ENCODE data around the gene KMT5B.

Gene KMT5B

GRCh38 chr11:68189082-68189481 lies 24.0 kb downstream of the KMT5B start:
- DNase-seq, result no peak
- Histone ChIP-seq H3K27me3 (ENCODE audit: control insufficient read depth in 1 of 2, insufficient read depth in 1 of 2, low read length in 2 of 2) (no peaks in the 10 kb centered on the region), H3K18ac (ENCODE audit: low read depth in 1 of 2, low read length in 2 of 2) (no peak overlapping the region), H2AFZ (ENCODE audit: low read depth, low read length) (no peak overlapping the region), H3K4me1 (ENCODE audit: control insufficient read depth, insufficient read depth, low read depth, low read length) (peaks cover 11% of the 10 kb centered on the region), H2BK120ac (ENCODE audit: low read depth, low read length) (no peak overlapping the region), H2AK5ac (ENCODE audit: low read length, severe bottlenecking) (no peak overlapping the region), H3K9ac (ENCODE audit: low read length) (no peak overlapping the region), H2BK15ac (ENCODE audit: low read depth, poor library complexity, severe bottlenecking) (no peak overlapping the region), H2BK5ac (ENCODE audit: low read depth, low read length, poor library complexity, severe bottlenecking) (no peak overlapping the region), H2BK12ac (ENCODE audit: low read length in 2 of 2) (no peak overlapping the region), H4K91ac (ENCODE audit: low read length) (no peak overlapping the region), H3K14ac (ENCODE audit: low read length in 2 of 2) (no peak overlapping the region), H3K4me2 (ENCODE audit: low read length, poor library complexity, severe bottlenecking) (no peak overlapping the region), H3K4me3 (ENCODE audit: insufficient read depth in 1 of 2, low read depth in 1 of 2, low read length in 2 of 2) (no peak overlapping the region), H3K23ac (ENCODE audit: low read length in 2 of 2) (no peak overlapping the region), H3K79me1 (replicated peaks; ENCODE audit: low read length, poor library complexity, severe bottlenecking) (peaks cover 14% of the 10 kb centered on the region), H3K27ac (ENCODE audit: low read length, poor library complexity, severe bottlenecking) (no peak overlapping the region), H3K9me3 (ENCODE audit: control insufficient read depth, low read length) (no peaks in the 10 kb centered on the region), H4K8ac (ENCODE audit: low read length) (no peak overlapping the region), H3K4ac (ENCODE audit: low read depth in 1 of 2, low read length in 2 of 2) (no peak overlapping the region), H3K36me3 (ENCODE audit: control insufficient read depth in 1 of 2, insufficient read depth in 2 of 2, low read depth in 1 of 2, low read length in 2 of 2) (peaks cover 4 to 32% of the 10 kb centered on the region in 2 experiments)
- WGBS, result no CpG with 5 or more reads among the region's 3 CpGs

DNA sequence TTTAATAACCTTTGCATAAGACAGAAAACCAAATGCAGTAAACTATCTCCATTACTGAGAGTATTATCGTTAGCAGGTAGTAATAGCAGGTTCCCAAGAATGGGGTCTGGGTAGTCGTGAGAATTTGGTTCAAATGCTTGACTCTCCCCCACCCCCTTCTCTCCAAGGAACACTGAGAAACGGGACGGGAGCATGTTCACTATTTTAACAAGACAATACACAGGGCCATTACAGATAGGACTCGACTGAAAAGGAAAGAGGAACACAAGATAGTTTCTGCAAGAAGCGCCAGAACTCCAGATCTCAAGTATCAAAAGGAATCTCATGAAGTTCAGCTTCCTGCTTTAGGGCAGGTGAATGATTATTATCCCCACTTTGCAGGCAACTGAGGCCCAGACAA lies 27.0 kb downstream of the KMT5B start:
- Histone ChIP-seq H3K18ac (ENCODE audit: low read depth in 1 of 2, low read length in 2 of 2) (no peak overlapping the region), H3K14ac (ENCODE audit: low read length in 2 of 2) (no peak overlapping the region), H3K9me3 (ENCODE audit: control insufficient read depth, low read length) (no peaks in the 10 kb centered on the region), H4K91ac (ENCODE audit: low read length) (no peak overlapping the region), H2AFZ (ENCODE audit: low read depth, low read length) (no peak overlapping the region), H4K8ac (ENCODE audit: low read length) (no peak overlapping the region), H3K4ac (ENCODE audit: low read depth in 1 of 2, low read length in 2 of 2) (no peak overlapping the region), H3K23ac (ENCODE audit: low read length in 2 of 2) (no peak overlapping the region), H3K27me3 (ENCODE audit: control insufficient read depth in 1 of 2, insufficient read depth in 1 of 2, low read length in 2 of 2) (no peaks in the 10 kb centered on the region), H2BK15ac (ENCODE audit: low read depth, poor library complexity, severe bottlenecking) (no peak overlapping the region), H3K79me1 (replicated peaks; ENCODE audit: low read length, poor library complexity, severe bottlenecking) (peaks cover 21% of the 10 kb centered on the region), H3K4me2 (ENCODE audit: low read length, poor library complexity, severe bottlenecking) (no peak overlapping the region), H2BK12ac (ENCODE audit: low read length in 2 of 2) (no peak overlapping the region), H3K9ac (ENCODE audit: low read length) (no peak overlapping the region), H3K27ac (ENCODE audit: low read length, poor library complexity, severe bottlenecking) (no peak overlapping the region), H3K4me1 (ENCODE audit: control insufficient read depth, insufficient read depth, low read depth, low read length) (peaks cover 7% of the 10 kb centered on the region), H3K36me3 (ENCODE audit: control insufficient read depth in 1 of 2, insufficient read depth in 2 of 2, low read depth in 1 of 2, low read length in 2 of 2) (peaks cover 14 to 54% of the 10 kb centered on the region in 2 experiments), H3K4me3 (ENCODE audit: insufficient read depth in 1 of 2, low read depth in 1 of 2, low read length in 2 of 2) (no peak overlapping the region), H2BK5ac (ENCODE audit: low read depth, low read length, poor library complexity, severe bottlenecking) (no peak overlapping the region), H2AK5ac (ENCODE audit: low read length, severe bottlenecking) (no peak overlapping the region), H2BK120ac (ENCODE audit: low read depth, low read length) (no peak overlapping the region)
- DNase-seq, result no peak
- 78% methylated on average over 6 of the region's 6 CpGs for WGBS

GRCh38 chr11:68181719-68182451 lies 31.2 kb downstream of the KMT5B start:
- H4K91ac ChIP-seq (ENCODE audit: low read length), result no peak overlapping the region
- H2BK12ac ChIP-seq (ENCODE audit: low read length in 2 of 2), result no peak overlapping the region
- H3K4me3 ChIP-seq (ENCODE audit: insufficient read depth in 1 of 2, low read depth in 1 of 2, low read length in 2 of 2), result no peak overlapping the region
- H3K27ac ChIP-seq (ENCODE audit: low read length, poor library complexity, severe bottlenecking), result no peak overlapping the region
- no peak overlapping the region for H3K14ac ChIP-seq (ENCODE audit: low read length in 2 of 2)
- no peak overlapping the region for H3K23ac ChIP-seq (ENCODE audit: low read length in 2 of 2)
- H4K8ac ChIP-seq (ENCODE audit: low read length), result no peak overlapping the region
- H3K9me3 ChIP-seq (ENCODE audit: control insufficient read depth, low read length), result no peaks in the 10 kb centered on the region
- no peak overlapping the region for H2AFZ ChIP-seq (ENCODE audit: low read depth, low read length)
- no peaks in the 10 kb centered on the region for H3K4me1 ChIP-seq (ENCODE audit: control insufficient read depth, insufficient read depth, low read depth, low read length)
- WGBS, result 99% methylated on average over 4 of the region's 7 CpGs
- DNase-seq, result peak; percentile 73
- H3K18ac ChIP-seq (ENCODE audit: low read depth in 1 of 2, low read length in 2 of 2), result no peak overlapping the region
- no peak overlapping the region for H2BK15ac ChIP-seq (ENCODE audit: low read depth, poor library complexity, severe bottlenecking)
- H3K79me1 ChIP-seq (replicated peaks; ENCODE audit: low read length, poor library complexity, severe bottlenecking), result peaks cover 17% of the 10 kb centered on the region
- H2AK5ac ChIP-seq (ENCODE audit: low read length, severe bottlenecking), result no peak overlapping the region
- H2BK120ac ChIP-seq (ENCODE audit: low read depth, low read length), result no peak overlapping the region
- no peak overlapping the region for H2BK5ac ChIP-seq (ENCODE audit: low read depth, low read length, poor library complexity, severe bottlenecking)
- H3K27me3 ChIP-seq (ENCODE audit: control insufficient read depth in 1 of 2, insufficient read depth in 1 of 2, low read length in 2 of 2), result no peaks in the 10 kb centered on the region
- no peak overlapping the region for H3K4me2 ChIP-seq (ENCODE audit: low read length, poor library complexity, severe bottlenecking)
- H3K36me3 ChIP-seq (ENCODE audit: control insufficient read depth in 1 of 2, insufficient read depth in 2 of 2, low read depth in 1 of 2, low read length in 2 of 2), result peaks cover 14 to 84% of the 10 kb centered on the region in 2 experiments
- H3K9ac ChIP-seq (ENCODE audit: low read length), result no peak overlapping the region
- H3K4ac ChIP-seq (ENCODE audit: low read depth in 1 of 2, low read length in 2 of 2), result no peak overlapping the region

- no peak overlapping the region for H2BK120ac ChIP-seq (ENCODE audit: low read depth, low read length)
- no peak overlapping the region for H2BK12ac ChIP-seq (ENCODE audit: low read length in 2 of 2)
- no peak overlapping the region for H4K91ac ChIP-seq (ENCODE audit: low read length)
- H3K4me1 ChIP-seq (ENCODE audit: control insufficient read depth, insufficient read depth, low read depth, low read length), result no peaks in the 10 kb centered on the region
- no peak overlapping the region for H2BK15ac ChIP-seq (ENCODE audit: low read depth, poor library complexity, severe bottlenecking)
- no peak overlapping the region for H4K8ac ChIP-seq (ENCODE audit: low read length)
- H2BK5ac ChIP-seq (ENCODE audit: low read depth, low read length, poor library complexity, severe bottlenecking), result no peak overlapping the region
- no peak for DNase-seq
- H3K4me3 ChIP-seq (ENCODE audit: insufficient read depth in 1 of 2, low read depth in 1 of 2, low read length in 2 of 2), result no peak overlapping the region
- WGBS, result no CpG with 5 or more reads among the region's 2 CpGs
- H3K23ac ChIP-seq (ENCODE audit: low read length in 2 of 2), result no peak overlapping the region
- H3K79me1 ChIP-seq (replicated peaks; ENCODE audit: low read length, poor library complexity, severe bottlenecking), result peaks cover 14% of the 10 kb centered on the region
- no peaks in the 10 kb centered on the region for H3K27me3 ChIP-seq (ENCODE audit: control insufficient read depth in 1 of 2, insufficient read depth in 1 of 2, low read length in 2 of 2)
- H3K14ac ChIP-seq (ENCODE audit: low read length in 2 of 2), result no peak overlapping the region
- no peak overlapping the region for H2AFZ ChIP-seq (ENCODE audit: low read depth, low read length)
- no peak overlapping the region for H3K4ac ChIP-seq (ENCODE audit: low read depth in 1 of 2, low read length in 2 of 2)
- no peak overlapping the region for H2AK5ac ChIP-seq (ENCODE audit: low read length, severe bottlenecking)
- peaks cover 15 to 85% of the 10 kb centered on the region in 2 experiments for H3K36me3 ChIP-seq (ENCODE audit: control insufficient read depth in 1 of 2, insufficient read depth in 2 of 2, low read depth in 1 of 2, low read length in 2 of 2)
- no peak overlapping the region for H3K4me2 ChIP-seq (ENCODE audit: low read length, poor library complexity, severe bottlenecking)
- no peak overlapping the region for H3K9ac ChIP-seq (ENCODE audit: low read length)
- H3K9me3 ChIP-seq (ENCODE audit: control insufficient read depth, low read length), result no peaks in the 10 kb centered on the region
- no peak overlapping the region for H3K18ac ChIP-seq (ENCODE audit: low read depth in 1 of 2, low read length in 2 of 2)
- H3K27ac ChIP-seq (ENCODE audit: low read length, poor library complexity, severe bottlenecking), result no peak overlapping the region
These were observed 33.2 kb downstream of the KMT5B start for GRCh38 chr11:68179847-68180246.
